NCI-H2081 (cell line): Measurements from ENCODE around the gene EXOC3L2.
"Not testable (repeated sequence)": the region's sequence is repeated elsewhere in the genome, so short reads cannot be mapped to it uniquely, and the experiment has no call there.

Source experiments
- DNase-seq, 2 experiments: peaks; one replicate each; lab custom pipeline; 2025; lab: John Stamatoyannopoulos, UW

Gene EXOC3L2

DNA sequence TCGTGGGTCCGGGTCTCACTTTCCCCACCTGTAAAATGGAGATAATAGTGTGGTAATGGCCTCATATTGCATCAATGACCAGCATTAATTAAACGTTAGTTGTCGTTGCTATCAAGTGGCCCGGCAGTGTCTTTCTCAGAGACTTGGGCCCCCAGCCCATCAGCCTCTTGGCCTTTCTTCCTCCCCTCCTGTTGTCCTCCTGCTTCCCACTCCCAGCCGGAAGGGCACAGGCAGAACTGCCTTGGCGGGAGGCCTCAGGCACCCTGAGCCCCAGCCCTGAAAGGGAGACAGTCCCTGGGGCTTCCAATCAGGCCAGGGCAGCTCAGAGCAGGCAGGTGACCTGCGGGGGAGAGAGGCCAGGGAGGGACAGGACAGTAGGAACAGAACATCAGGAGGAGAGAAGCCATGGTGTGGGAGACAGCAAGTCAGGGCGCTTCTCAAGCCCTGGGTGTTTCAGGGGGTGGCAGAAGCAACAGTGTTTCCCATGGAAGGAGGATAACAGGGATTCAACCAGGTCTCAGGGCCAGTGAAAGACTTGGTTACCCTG lies 10.5 kb upstream of the EXOC3L2 start:
- no peak for DNase-seq

DNA sequence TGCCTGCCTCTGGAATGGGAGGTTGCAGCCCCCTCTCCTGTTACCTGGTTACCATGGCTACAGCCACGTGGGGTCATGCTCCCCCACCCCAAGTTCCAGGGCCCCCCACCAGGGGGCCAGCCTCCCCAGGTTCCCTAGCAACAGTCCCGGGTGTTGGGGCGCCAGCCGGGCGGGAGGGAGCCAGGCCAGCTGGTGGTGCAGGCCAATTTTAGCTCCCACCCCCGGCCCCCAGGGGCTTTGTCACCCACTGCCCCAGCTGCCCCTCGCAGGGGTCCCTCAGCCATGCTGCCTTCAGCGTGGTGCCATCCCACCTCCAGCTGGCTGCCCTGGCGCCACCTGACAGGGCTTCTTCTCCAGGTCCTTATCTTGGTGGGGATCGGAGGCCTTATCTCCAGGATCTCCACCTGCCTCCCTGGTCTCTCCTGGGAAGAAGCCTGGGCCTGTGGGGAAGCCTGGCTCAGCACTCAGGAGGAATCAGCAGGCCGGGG lies 8.9 kb upstream of the EXOC3L2 start:
- DNase-seq, result no peak

DNA sequence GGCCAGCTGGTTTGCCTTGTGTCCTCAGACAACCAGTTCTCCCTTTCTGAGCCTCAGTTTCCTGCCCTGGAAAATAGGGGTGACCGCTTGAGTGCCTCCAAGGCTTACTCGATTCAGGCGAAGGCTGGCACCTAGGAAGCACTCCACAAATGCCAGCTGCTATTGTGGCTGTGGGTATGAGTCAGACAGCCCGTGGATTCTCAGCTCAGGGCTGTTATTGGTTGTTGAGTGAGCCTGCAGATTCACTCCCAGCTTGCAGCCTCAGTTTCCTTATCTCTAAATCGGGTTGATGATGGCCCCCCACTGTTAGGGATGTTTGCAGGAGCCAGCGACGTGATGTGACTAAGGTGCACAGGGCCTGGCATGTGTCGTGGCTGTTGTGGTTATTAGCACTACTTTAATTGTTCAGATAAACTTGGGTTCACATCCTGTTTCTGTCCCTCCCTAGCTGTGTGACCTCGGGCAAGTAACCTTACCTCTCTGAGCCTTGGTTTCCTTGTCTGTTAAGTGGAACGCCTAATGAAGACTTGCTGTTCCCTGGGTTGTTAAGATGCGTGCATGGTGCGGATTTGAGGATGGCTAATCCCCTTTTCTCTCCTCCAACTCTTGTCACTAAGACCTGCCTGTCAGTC lies 8.3 kb upstream of the EXOC3L2 start:
- no peak for DNase-seq

DNA sequence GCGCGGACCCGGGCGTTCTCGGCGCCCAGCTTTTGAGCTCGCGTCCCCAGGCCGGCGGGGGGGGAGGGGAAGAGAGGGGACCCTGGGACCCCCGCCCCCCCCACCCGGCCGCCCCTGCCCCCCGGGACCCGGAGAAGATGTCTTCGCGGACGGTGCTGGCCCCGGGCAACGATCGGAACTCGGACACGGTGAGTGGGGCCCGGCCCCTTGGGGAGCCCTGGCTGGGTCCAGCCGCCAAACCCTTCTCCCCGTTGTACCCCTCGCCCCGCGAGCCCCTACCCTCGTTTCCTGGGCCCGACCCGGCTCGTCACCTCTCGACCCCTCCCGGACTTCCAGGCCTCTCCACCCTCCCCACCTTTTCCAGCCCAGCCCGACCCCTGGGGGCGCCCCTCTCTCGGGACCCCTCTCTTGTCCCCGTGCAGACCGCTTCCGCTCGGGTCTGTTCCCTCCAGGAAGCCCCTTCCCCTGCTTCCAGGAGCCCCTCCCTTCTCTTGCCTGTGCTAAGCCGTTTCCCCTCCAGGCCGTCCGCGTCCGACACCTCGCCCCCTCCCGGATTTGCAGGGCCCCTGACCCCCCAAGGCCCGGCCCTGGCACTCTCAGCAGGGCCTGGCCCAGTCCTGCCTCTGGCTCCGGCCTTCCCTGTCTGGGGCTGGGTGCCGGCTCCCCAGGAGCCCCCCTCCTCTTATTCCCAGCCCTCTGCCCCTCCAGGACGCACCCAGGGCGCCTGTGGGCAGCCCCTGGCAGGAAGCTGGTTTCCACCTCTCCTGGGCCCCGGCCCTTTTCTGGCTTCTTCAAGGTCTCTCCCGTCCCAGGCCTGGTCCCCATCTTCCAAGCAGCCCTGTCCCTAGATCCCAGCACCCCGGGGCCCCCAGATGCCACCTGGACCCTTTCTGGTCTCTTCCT lies 6.5 kb upstream of the EXOC3L2 start:
- no peak for DNase-seq

DNA sequence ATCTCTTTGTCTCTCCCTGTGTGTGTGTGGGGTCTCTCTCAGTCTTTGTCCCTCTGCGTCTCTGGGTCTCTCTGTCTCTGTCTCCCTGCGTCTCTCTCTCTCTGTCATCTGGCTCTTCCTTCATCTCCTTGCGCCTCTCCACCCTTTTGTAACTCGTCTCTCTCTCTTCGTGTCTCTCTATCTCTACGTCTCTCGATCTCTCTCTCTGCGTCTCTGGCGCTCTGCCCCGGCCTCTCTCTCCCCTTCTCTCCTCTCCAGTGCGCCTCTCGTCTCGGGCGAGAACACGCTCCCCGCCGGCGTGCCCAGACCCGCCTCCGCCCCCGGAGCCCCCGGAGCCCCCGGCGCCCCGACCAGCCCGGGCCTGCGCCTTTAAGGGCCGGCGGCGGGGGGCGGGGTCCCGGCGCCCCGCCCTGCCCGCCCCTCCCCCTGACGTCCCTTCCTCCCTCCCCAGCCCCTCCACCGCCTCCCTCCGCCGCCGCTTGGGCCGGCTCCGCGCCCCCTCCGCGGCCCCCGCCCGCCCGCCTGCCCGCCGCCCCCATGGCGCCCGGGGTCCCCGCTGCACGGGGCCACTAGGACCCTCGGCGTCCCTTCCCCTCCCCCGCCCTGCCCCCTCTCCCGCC lies 5.7 kb upstream of the EXOC3L2 start, which contains the start of gene MARK4:
Gene MARK4 (plus strand): TSS at position 440 of the 620 bp plus-strand sequence. CDS start 318 bp downstream, outside the sequence.
- peak; percentile 45 to 48 for DNase-seq

DNA sequence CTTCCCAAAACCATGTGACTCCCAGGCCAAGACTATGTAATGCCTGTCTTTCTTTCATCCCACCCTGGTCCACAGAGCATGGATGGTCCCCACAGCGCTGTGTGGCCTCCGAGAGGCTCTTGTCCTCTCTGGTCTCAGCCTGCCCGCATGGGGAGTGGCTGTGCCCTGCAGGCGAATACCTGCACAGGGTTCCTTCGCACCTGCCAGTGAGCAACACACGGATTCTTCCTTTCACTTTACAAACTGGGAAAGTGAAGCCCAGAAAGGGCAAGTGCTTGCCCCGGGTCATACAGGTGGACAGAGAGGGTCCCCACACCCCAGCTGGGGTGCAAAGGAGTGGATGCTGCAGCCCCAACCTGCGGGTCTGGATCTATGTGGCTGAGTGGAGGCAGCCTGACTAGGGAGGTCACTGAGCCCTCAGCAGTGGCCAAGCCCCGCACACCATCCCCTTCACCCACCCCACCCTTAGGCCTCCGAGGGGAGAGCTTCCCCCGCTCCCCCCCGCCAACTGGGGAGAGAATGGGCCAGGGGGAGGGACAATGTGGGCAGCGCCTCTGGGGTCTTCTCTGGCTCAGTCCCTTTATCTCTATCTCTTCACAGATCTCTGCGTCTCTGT lies 5.1 kb upstream of the EXOC3L2 start:
- no peak for DNase-seq

DNA sequence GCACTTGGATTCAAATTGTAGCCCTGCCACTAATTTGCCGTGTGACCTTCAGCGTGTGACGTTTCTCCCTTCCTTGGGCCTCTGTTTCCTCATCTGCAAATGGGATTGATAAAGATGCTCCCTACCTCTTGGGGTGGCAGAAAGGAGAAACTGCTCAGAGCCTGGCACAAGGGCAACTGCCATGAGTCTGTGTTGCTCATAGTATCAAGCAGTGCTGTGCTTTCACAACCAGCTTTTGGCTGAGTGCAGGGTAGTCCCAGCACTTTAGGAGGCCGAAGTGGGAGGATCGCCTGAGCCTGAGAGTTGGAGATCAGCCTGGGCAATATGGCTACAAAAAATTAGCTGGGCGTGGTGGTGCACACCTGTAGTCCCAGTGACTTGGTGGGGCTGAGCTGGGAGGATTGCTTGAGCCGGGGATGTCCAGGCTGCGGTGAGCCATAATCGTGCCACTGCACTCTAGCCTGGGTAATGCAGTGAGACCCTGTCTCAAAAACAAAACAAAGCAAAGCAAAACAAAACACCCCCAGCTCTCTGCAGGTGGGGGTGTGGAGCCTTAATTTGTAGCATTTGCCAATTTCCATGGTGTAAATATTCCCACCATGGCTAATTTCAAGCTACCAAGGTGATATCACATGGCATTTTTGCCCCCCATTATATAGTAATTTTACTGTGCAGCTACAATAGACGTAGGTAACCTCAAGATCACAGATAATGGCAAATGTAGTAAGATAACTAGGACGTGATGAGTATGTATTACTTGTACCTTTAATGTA lies 4.2 kb upstream of the EXOC3L2 start:
- no peak for DNase-seq

DNA sequence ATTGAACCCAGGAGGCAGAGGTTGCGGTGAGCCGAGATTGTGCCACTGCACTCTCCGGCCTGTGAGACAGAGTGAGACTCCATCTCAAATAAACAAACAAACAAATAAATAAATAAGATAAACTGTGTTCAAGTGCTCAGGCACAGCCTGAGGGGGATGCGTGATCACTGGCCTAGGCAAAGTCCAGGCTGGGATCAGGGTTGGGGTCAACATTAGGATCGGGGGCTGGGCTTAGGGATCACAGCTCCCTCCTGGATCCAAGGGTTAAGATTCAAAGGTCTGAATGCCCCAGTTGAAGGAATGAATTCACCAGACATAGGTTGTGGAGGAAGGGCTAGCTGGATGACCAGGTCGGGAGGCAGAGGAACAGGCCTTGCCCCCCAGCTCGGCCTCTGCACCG lies 1.9 kb upstream of the EXOC3L2 start:
- DNase-seq, result no peak

DNA sequence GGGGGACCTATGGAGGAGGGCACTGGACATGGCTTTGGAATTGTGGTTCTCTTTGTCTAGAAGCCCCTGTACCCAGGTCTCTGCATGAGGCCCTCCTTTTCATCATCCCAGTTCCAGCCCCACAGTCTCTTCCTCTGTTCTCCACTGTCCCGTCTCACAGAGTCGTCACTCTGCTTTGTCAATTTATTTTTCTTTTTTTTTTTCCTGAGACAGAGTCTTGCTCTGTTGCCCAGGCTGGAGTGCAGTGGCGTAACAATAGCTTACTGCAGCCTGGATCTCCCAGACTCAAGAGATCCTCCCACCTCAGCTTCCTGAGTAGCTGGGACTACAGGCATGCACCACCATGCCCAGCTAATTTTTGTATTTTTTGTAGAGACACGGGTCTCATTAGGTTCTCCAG lies 619 bp upstream of the EXOC3L2 start:
- DNase-seq, result no peak

DNA sequence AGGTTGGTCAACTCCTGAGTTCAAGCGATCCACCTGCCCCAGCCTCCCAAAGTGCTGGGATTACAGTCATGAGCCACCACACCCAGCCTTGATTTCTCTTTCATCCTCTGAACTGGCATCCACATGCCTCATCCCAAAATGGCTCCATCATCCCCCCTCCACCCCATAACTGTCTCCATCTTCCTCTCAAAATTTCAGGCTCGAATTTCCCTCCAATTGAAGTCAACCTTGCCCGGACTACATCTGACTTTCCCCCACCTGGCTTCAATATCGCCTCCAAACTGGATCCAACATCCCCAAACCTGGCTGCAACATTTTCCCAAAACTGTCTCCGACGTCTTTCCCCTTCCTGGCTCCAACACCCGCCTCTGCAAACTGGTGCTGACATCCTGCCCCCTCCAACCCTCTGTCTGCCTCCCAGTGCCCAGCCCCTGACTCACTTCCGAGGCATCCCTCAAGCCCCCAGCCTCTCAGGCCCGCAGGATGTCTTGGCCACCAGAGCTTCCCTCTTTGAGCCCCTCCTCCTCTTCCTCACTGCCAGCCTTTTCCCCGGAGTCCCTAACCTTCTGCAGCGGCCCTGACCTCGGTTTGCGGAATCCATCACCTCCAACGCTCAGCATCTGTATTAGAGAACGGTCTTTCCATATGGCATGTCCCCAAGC lies 943 bp downstream of the EXOC3L2 start:
- DNase-seq, result no peak

DNA sequence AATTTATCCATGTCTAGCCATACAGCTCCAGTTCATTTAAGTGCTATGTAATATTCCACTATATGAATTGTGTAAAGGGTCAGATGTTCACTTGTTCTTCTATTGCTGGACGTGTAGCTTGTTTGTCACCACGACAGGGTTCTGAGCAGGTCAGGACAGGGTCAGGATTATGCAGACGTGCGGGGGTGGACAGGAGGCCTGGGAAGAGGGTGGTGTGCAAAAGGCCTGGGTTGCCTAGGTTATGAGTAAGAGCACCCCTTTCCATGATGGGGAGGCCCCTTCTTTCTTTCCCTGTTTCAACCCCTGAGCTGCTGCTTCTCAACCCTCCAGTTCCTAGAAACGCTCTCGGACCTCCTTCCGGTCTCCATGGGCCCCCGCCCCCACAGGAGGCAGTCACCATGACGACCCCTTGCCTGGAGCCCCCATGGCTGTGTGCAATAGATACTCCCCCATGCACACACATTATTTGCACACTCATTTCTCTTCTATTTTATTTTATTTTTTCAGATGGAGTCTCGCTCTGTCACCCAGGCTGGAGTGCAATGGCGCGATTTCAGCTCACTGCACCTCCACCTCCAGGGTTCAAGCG lies 2.0 kb downstream of the EXOC3L2 start:
- DNase-seq, result no peak

DNA sequence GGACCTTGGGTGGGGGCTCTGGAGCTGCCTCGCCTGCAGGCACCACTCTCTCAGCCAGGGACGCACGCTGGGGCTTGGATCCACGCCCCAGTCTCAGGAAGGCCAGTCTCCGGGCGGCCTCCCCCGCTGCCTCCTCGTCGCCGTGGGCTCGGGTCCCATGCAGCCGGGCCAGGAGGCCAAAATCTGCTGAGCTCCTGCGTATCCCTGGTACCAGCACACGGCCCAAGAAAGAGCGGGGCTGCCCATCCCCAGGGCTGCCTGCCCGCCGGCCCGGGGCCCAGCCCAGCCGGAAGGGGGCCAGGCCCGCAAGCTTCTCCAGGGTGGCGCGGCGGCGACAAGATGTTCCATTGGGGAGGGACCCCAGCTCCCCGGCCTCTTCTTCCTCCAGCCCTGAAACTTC lies 6.7 kb downstream of the EXOC3L2 start:
- no peak for DNase-seq

DNA sequence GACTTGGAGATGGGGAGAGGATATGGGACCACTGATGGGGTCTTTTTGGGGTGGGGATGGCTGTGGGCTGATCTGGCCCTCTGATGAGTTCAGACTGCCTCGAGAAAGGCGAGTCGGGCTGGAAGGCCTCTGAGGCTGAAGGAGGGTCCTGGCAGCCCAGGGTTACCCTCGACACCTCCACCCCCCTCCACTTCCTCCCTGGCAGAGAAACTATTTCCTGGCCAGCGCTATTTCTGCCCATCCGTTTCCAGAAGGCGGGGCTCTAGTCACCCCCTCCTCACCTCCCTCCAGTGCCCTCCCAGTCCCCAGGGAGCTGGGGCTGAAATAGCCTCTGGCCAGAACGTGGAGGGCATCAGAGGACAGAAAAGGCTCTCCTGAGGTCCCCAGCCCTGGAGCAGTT lies 9.7 kb downstream of the EXOC3L2 start:
- no peak for DNase-seq

DNA sequence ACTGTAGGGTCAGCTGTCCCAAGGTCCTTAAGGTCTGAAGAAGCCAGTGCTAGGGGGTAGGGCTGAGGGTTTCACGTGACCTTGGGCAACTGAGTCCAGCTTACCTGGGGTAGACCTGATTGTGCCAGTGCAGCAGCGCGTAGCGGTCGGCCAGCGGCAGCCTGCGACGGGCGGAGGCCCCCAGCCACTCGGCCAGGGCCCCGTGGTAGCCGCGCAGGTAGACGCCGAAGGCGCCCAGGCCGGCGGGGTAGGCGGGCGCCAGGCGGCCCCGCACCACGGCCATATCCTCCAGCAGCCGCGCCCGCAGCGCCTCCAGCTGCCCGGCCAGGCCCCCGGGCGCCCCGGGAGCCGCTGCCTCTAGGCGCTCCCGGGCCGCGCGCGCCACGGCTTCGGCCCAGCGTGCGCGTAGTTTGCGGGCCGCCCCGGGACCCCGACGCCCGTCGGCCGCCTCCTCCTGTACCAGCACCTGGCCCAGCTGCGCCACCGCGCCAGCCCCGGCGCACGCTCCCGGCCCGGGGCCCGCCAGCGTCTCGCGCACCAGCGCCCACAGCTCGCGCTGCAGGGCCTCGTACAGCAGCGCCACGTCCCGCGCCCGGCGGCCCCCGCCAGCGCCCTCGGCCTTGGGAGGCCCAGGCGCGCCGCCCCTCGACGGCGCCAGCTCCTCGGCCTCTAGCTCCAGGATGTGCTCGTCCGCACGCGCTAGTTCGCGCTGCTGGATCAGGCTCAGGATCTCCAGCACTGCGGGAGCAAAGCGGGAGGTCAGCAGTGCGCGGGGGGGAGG lies 10.9 kb downstream of the EXOC3L2 start:
- DNase-seq, result no peak

DNA sequence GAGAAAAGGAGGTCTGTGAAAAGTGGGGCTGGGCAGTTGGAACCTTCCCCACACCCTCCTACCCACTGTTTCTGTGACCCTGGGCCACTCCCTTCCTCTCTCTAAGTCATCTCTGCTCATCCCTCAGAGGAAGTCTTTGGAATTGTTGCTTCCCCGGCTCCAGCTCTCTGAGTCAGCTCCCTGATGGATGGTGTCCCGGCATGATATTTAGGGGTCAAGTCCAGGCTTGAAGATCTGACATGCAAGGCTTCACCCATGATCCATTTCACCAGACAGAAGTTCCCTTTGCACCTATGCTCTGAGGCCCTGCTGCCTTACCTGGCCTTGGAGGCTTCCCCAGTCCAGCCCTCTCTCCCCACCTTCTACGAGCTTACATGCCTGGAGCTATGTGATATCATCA lies 13.3 kb downstream of the EXOC3L2 start:
- no peak for DNase-seq

DNA sequence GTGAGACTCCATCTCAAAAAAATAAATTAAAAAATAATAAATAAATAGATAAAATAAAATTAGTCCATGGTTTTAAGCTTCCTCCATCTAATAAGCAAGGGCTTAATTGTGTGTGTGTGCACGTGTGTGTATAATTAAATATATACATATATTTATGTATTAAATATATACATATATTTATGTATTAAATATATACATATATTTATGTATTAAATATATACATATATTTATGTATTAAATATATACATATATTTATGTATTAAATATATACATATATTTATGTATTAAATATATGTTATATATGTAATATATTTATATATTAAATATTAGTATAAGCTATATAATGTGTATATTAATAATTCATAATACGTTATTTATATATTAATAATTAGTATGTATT lies 16.2 kb downstream of the EXOC3L2 start:
- DNase-seq, result not testable (repeated sequence)

DNA sequence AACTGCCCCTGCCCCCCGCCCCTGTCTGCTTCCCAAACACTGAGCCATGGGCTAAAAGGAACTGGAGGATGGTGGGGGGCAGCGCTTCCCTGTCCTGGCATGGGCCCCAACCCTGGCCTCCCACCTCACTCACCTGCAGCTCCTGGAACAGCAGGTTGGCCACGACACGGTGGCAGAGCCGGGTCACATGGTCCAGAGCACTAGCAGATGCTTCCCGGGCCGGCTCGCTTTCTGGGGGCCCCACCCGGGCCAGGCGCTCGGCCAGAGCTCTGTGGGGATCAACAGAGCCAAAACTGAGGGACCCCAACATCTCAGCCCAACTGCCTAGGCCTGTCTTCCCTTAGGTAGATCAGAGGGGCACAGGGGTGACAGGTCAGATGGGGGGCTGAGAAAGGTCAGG lies 20.6 kb downstream of the EXOC3L2 start:
- no peak for DNase-seq

DNA sequence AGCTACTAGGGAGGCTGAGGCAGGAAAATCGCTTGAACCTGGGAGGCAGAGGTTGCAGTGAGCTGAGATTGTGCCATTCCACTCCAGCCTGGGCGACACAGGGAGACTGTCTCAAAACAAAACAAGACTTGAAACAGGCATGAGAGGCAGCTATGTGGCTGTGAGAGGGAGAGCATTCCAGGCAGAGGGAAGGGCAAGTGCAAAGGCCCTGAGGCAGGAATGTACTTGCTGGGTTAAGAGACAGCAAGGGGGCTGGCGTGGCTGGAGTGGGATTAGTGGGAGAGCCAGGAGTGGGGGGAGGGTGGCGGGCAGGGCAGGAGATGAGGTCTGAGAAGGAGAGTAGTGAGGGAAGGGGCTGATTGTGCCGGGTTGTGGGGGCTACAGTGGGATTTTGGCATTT lies 21.3 kb downstream of the EXOC3L2 start:
- DNase-seq, result no peak

DNA sequence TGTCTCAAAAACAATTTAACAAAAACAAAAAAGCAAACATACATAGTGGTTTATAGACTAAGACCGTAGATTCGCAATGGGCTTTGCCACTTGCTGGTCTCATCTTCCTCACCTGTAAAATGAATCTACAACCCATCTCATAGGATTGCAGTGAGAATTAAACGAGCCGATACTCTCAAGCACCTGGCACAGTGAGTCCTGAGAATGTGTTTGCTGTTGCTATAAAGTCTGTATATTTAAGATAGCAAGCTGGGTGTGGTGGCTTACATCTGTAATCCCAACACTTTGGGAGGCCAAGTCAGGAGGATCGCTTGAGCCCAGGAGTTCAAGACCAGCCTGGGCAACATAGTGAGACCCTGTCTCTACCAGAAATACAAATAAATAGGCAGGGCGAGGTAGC lies 22.5 kb downstream of the EXOC3L2 start:
- DNase-seq, result no peak
